Stimulated activated CD4-positive, alpha-beta T cell treated with anti-CD3 and anti-CD28 coated beads, Interleukin-1b, Interleukin-23, amount 100 ng/mL, for 24 hours (primary cell): Measurements from ENCODE around the gene BTBD6.

Experiments
- DNase-seq, 4 experiments: peaks; one replicate each; pipeline ENCODE4 v3.0.0-alpha.2; 2020; ENCODE audit warnings: low read depth in 4 of 4, low spot score in 1 of 4

Gene BTBD6

DNA sequence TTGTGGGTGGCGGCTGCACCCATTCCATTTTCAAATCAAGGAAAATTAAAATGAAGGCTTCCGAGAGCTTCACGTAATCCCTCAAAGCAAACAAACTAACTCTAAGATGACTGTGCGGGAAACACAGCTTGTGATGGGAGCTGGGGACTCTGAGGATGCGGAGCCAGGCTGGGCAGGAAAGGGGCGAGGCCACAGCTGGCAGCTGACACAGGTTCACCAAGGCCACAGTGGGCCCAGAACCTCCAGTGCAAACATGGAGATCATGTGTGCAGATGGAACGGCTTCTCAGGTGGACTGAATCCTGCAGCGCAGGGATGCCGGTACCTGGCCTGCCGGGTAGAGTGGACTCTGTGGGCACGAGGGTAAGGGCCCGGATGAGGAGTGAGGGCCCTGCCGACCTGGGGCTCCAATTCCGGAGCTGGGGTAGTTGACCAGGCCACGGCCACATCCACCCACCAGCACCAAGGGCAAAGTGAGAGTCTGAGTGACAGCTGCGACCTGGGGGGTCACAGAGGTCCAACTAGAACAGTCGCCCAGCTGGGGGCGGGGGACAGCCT lies 19.2 kb upstream of the BTBD6 start:
- no peak for DNase-seq

DNA sequence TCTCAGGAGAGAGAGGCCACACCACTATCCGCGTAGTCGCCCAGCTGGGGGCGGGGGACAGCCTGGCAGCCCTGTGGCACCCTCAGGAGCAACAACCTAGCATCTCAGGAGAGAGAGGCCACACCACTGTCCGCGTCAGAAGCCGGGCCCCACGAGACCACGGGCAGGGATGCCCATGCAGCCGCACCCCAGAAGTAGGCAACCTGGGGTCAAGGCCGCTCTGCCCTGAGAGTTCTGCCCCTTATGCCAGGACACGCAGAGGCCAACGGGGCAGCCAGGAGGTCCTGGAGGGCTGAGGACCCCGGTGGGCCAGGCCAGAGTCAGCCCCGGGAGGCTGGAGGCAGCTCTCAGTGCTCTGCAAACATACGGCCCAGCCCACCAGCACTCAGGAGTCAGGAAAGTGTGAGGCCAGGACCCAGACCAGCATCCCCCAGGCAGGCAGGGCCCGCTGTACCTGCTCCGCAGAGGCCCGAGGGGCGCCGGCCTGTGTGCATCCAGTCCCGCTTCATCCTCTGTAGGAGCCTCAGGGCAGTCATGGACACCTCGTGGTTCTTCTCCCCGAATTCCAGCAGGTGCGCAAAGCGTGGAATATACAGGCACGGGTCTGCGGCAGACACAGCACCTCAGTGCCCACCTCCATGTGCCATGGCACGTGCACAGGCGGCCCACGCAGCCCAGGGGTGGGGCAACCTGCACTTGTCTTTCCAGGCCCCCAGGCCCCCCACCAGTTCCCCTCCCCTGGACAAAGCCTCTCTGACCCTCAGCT lies 7.3 kb upstream of the BTBD6 start:
- DNase-seq: no peak

DNA sequence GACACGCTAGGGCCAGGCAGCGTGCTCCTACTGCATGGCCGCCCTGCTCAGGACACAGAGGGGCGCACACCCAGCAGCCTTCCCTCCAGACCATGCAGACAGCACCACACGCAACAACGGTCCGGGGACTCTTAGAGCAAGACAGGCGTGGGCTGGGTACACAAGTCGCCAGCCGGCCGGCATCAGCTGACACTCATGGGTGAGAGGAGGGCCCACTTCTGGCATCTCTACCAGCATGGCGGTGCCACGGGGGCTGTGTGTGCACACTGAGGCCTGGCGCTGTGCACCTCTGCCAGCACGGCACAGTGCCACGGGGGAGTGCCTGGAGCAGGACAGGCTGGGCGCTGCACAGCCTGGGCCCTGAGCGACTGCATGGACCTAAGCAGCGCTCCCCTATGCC lies 6.7 kb upstream of the BTBD6 start:
- no peak for DNase-seq

DNA sequence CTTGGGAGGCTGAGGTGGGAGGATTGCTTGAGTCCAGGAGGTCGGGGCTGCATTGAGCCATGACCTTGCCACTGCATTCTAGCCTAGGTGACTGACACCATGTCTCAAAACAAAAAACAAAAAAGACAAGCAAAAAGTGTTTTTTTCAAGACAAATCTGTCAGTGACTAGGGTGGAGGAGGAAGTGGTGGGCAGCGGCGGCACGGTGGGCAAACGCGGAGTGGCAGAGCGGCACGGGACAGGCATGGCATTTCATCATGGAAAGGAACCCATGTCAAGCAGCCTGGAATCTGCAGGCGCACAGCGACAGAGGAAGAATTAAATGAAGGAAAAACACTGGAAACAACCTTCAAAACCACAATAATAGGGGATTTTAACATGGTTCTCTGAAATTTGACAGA lies 4.0 kb upstream of the BTBD6 start:
- DNase-seq: no peak

DNA sequence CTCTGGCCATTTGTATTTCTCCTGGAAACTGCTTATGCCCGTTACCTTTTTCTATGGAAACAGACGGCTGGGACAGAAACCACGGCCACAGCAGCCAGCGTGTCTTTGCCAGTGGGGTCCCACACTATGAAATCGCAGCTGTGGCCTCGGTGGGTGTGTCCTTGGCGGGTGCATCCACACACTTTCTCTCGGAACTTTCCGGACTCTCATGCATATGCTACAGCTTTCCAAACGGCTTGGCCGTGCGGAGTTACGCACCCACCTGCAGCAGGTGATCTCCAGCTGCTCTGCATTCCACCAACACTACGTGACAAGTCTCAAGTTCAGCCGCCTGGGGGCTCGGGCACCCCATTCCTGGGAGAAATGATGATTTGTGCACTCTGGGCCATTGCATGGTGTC lies 1.3 kb upstream of the BTBD6 start:
- no peak for DNase-seq

DNA sequence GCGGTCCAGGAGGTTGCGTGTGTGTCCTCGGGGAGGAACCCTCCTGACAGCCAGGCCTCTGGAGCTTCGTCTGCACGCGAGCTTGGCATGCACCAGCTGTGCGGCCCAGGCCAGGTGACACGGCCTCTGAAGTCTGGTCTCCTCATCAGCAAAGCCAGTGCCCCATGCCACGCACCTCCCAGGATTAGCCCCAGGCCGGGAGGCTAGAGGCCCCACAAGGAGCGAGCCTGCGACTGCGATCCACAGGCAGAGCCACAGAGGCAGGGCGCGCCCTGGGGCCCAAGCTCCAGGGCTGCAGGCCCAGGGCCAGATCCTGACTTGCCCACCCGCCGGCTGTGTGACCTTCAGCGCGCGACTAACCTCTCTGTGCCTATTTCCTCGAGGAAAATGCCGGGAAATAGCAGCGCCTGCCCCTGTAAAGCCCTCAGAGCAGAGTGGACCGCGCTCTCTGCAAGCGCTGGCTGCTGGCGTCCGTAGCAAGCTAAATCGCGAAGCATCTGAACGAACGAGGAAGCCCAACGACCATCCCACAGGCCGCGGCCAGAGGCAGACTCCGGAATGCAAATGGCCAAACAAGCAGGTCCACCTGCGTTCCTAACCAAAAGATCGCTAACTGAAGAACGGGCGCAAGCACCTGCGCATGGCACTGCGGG lies 492 bp upstream of the BTBD6 start:
- DNase-seq: no peak

DNA sequence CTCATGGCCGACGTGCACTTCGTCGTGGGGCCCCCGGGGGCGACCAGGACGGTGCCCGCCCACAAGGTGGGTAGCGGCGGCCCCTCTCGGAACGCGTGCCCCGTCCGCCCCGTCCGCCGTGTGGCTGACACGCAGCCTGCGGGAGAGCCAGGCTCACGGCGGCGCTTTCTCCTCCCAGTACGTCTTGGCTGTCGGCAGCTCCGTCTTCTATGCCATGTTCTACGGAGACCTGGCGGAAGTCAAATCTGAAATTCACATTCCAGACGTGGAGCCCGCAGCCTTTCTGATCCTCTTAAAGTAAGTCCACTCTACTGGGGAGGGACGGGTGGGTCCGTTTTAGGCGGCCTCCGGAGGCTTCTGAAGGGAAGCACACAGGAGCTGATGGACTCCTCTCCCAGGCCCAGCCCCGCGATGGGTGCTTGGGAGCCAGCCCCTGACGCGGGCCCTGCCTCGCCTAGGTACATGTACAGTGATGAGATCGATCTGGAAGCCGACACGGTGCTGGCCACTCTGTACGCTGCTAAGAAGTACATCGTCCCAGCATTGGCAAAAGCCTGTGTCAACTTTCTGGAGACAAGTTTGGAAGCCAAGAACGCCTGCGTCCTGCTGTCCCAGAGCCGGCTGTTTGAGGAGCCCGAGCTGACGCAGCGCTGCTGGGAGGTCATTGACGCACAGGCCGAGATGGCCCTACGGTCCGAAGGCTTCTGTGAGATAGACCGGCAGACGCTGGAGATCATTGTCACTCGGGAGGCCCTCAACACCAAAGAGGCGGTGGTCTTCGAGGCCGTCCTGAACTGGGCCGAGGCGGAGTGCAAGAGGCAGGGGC lies 1.1 kb downstream of the BTBD6 start:
- DNase-seq: no peak

DNA sequence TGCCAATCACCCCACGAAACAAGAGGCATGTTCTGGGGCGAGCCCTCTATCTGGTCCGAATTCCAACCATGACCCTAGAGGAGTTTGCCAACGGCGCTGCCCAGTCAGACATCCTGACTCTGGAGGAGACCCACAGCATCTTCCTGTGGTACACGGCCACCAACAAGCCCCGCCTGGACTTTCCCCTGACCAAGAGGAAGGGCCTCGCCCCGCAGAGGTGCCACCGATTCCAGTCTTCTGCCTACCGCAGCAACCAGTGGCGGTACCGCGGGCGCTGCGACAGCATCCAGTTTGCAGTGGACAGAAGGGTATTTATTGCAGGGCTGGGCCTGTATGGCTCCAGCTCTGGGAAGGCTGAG lies 1.7 kb downstream of the BTBD6 start:
- no peak for DNase-seq

DNA sequence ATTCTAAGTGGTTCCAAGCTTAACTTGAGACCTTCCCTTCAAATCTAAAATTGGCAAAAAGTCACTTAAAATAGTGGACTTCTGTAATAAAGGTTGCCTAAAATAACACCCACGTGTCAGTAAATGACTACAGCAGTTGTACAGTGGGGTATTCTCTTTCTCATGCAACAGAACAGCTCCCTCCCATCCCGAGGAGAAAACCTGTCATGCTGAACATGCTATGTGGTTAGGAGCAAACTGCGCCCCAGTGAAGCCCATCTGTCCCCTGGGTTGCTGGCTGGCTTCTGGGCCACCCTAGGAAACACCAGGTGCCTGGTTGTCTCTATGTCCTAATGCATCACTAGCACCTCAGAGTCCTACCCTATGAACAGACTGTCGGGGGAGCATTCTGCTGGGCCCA lies 2.7 kb downstream of the BTBD6 start:
- DNase-seq: no peak

DNA sequence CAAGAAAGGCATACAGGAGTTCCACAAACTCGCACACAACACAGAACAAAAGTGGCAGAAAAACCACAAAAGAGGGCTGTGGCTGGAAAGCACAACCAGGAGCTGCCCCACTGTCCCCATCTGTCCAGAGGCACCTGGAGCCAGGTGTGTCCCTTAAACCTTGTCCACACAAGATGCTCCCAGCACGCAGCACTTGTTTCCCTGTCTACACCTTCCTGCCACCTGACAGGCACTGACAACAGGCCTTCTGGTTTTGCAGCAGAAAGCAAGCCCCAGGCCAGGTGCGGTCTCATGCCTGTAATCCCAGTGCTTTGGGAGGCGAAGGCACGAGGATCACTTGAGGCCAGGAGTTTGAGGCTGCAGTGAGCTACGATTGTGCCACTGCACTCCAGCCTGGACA lies 3.6 kb downstream of the BTBD6 start:
- DNase-seq: no peak

DNA sequence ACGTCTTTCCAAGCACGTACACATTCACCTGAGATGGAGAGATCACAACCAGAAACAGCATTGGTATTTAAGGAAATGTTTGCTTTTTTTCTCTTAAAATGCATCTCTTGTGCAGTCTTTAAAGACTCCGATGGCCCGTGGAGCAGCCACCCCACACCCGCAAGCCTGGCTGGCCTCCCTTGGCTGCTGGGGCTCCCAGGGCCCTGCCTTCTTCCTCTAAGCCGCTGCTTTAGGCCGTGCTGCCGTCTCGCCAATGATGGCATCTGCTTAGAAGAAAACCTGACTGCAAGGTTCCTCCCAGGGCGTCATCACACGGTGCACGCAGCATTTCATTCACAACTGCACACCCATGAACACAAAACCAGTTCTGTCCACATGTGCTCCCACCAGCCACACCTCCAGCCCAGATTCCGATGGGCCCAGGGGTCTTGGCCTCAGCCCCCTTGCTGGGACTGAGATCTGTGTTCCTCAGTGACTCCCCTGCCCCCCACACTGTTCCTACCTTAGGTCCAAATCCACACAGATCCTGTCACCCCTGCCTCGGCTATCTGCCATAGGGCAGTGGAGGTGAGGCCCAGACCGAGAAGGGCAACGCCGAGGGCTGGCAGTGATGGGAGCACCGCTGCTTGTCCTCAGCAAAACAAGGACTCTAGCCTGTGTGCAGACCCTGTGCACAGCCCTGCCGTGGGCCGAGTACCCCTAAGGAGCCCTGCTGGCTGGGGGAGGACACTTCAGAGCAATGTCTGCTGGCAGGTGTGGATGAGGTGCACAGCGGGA lies 4.4 kb downstream of the BTBD6 start:
- no peak for DNase-seq

DNA sequence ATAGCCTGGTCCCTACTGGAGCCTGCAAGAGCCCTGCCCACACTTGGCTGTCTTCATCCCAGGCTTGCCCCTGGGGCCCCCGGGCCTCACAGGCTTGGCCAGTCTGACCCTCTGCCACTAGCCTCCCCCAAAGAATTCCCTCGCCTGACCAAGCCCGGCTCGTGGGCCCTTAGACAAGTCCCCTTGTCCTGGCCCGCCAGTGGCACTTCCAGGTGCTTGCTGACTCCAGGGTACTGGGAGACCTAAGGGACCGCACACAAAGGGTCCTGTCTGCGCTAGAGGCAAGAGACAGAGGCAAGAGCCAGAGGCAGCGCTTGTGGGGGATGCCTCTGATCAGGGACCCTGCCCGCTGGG lies 5.0 kb downstream of the BTBD6 start:
- no peak for DNase-seq

DNA sequence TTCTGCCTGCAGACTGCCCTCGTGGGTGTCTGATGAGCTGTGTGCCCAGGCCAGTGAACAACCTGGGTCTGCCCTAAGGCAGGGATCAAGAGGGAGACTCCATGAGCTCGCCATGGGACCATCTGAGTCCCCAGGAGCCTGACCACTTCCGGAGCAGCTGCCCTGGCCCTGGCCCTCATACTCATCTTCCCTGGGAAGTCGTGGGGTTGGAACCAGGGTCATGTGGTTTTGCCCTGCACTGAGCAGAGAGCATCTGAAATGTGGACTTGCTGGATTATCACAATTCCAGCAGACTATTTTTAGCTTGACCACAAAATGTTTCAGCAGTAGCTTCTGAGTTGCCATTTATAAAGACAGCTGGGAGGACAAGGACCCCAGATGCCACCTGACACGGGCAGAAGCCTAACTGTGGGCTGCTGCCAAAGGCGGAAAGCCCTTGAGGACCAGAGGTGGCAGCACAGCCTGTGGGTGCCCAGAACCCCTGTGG lies 6.7 kb downstream of the BTBD6 start:
- DNase-seq: no peak

DNA sequence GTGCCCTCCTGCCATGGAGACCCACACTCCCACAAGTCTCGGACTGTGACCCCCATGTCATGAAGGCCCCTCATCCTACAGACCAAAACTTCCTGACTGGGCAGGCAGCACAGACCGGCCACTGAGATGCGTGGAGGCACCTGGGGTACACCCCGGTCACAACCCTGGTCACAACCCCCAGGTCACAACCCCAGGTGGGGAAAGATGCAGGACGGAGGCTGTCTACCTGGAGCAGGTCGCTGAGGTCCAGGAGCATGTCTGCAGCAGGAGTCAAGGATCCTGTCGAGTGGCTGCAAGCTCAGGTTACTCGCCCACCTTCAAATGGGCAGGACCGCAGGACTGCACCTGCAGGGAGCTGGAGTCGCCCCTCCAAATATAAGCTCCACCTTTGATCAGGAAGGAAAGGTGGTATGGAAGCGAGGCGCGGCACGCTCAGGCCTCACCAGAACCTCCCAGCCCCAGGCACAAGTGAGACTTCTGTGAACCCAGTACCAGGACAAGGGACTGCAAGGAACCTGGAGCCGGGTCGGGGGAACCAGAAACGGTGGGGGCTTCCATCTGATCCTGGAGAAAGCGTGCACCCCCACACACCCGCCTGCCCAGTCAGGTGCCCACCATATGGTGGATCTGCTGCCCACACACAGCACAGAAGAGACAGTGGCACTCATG lies 8.1 kb downstream of the BTBD6 start:
- no peak for DNase-seq

DNA sequence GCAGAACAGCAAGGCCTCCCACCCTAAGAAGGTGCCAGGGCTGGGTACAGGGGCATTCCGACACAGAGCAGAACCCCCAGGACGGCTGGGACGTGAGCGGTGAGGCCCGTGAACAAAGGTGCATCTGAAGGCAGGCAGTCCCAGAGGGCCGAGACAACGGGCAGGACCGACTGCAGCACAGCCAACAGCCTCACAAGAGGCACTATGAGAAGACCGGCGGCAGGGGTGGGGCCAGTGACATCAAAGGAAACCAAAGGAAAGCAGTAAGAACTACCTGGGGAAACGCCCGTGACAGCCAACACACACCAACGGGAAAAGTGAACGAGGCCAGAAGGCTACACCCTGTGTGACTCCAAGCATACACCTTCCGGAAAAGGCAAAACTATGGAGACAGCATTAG lies 9.1 kb downstream of the BTBD6 start:
- no peak for DNase-seq

DNA sequence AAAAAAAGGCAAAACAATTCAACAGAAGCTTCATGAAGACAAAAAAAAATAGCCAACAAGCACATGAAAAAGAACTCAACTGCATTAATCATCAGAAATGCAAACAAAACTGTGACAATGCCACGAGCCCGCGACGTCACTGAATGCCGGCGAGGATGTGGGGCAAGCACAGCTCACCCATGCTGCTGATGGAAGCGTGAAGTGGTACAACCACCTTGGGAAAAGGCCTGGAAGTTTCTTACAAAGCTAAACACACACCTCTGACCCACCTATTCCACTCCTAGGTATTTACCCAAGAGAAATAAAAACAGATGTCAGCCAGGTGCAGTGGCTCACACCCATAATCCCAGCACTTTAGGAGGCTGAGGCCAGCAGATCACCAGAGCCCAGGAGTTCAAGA lies 10.5 kb downstream of the BTBD6 start:
- no peak for DNase-seq

DNA sequence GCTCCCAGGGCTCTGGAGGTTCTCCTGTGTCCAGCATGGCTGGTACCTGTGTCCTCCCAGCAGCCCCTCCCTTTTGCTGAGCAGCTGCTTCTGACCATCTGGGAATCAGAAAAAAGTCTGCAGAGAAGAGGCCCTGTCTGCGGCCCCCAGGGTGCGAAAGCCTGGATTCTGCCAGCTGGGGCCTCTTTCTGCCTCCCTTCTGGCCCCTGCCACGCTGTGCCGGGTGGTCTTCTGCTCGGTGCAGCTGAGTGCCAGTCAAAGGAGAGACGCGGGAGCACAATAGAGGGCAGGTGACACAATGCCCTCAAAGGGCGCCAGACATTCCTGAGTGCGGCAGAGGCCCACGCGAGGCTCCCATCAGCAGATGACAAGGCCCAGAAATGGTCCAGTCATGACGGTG lies 12.6 kb downstream of the BTBD6 start:
- DNase-seq: no peak

DNA sequence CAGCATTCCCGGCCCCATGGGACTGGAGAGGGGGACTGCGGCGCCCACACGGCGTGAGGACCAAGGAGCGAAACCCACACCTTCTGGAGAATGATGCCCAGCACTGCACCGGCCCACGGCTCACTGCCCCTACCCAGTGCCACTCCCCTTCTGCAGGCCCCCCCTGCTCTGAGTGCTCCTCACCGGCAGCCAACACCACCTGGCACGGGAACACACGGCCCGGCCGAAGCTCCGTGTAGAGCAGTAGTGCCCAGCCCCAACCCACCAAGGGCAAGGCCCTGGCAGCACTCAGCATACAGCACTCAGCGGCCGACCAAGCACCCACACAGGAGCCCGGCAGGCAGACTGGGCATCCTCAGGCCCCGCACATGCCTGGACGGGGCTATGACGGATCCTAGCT lies 13.4 kb downstream of the BTBD6 start:
- DNase-seq: no peak

DNA sequence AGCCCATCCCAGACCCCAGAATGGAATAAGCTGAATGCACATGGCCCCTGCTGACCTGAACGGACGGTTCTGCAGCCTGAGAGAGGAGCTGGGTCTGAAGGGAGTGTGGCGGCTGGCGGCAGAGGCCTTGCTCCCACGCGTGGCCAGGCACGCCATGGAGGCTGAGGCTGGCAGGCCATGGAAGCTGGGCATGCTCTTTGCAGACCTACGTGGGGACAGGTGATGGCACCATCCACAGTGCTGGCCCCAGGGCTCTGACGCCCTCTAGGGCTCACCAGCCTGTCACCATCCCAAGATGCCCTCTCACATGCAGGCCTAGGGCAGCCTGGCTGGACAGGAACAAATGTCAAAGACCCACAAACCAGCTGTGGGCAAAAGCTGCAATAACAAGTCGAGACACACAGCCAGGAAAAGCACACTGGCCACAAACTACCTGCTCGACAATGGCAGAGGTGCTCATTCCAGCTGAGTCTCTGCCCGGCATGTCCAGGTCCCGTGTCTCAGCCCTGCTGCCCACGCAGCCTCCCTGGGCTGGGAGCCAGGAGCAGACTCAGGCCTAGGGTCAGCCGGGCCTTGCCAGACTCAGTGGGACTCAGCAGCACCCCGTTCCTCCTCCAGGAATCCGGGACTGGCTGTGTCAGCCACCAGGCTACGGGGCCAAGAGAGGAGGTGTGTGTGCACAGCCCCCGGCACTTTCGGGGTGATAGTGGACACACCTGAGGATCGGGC lies 19.7 kb downstream of the BTBD6 start:
- no peak for DNase-seq
